HG03039 (cell line): ENCODE data around the gene MOK.

Experiments used
- ATAC-seq: cut with Tn5 transposase; IDR thresholded peaks from one replicate; pipeline ENCODE4 v1.9.1; 2021; ENCODE audit warnings: mild to moderate bottlenecking, moderate library complexity; ENCODE audit not compliant: unreplicated experiment

Gene MOK

DNA sequence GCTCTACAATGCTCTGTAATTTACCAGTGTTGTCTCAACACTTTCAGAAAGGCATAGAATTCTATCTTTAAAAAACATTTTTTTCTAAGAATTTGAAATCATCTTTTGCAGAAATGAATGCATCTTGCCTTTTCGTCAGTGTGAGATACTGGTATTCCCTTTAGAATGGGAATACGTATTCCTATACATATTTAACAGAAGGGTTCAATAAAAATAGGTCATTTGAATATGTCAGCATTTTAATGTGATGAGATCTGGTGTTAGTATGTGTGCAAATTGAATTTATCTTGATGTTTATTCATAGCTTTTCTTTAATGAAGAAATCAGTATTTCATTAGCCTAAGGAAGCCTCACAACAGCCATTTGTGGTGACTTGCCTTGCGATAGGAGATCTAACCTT lies 121.1 kb downstream of the MOK start:
- ATAC-seq = no peak

DNA sequence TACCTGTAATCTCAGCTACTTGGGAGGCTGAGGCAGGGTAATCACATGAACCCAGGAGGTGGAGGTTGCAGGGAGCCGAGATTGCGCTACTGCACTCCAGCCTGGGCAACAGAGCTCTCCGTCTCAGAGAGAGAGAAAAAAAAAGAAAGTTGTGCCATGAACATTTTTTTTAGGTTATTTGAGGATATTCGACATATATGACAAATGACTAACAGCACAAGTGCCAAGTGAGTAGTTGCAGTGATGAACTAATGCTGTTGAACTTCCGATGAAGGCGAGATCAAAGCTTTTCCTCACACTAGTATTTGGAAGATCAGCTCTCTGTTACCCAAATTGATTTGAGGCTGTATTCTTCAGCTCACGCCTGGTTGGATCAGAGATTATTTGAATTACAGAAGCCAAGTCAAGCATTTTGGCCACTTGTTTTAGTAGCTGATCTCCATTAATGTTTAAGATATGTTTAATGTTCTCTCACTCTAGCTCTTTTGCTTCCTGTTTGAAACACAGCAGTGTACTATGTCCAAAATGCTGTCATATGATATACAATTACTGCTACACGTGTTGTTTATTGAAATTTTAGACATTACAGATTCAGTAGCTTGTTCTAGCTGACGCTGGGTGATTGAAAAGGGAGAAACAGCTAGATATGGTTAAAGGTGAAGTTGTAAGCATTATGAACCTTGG lies 121.9 kb downstream of the MOK start:
- ATAC-seq = no peak

DNA sequence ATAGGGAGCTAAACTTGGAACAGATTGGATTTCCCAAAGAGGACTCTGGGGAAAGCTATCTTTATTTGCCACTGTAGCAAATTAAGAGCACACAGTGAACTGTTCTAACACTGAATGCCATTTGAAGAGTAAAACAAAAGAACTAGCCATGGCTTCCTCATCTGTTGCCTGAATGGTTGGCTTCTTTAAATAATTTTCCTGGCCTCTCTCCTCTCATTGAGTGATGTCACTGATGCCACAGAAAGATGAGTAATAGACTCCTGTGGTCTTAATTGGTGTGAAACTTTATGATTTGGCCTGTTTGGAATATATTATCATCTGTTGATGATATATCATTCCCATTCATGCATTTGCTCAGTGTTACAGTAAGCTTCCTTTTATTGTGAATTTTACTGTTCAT lies 122.8 kb downstream of the MOK start:
- no peak for ATAC-seq

DNA sequence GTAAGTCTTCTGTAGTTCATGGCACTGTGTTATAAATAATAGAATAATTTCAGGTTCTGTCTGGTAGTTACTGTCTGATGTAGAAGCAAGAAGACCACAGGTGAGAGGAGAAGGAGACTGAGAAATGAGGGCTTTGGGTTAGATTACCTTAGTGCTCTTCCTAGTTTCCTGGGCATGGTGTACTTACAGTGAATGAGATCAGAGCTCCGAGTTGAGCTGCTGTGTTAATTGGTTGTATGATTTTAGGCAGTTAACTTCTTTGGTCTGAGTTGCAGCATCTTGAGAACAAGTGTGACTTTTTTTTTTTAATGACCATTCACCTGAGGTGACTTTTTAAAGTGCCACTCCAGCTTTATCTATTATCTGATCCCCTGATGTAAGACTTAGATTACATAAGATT lies 123.8 kb downstream of the MOK start:
- no peak for ATAC-seq

DNA sequence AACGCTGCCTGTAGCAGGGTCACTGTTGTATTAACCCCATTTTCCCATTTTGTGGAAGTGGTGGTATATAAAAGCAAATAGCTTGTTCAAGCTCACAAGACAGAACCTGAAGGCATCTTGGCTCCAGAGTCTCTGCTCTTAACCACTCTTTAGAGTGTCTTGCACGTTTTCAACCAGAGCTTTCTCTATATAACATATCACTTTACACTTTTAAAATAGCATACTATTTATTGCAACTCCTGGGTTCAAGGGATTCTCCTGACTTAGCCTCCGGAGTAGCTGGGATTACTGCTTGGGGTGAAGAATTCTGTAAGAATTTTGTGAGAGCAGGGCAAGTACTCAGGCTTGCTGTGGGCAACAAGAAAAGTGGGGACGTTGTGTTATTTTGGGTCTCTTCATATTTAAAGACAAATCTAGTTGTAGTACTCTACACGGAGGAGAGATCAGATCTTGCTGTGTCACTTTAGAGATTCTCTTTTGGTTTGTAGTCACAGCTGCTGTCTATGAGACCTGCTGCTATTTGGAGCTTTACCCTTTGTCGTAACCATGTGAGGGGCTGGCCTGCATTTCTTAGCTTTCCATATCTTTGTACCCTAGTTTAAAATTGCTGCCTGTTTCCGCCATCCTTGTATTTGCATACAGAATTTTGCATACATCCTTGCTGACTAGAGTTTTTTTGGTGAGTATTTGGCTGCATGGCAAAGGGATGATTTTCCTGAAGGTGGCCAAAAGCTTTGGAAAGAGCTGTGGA lies 124.5 kb downstream of the MOK start:
- ATAC-seq = no peak
